Nephron (organoid): ENCODE measurements around the gene THBD.
A peak's percentile ranks its signal among the peaks of the same experiment; 100 is the strongest.

Experiments used
- H3K27ac Mint-ChIP-seq, 3 experiments: 2 replicates each; pipeline ENCODE4 v1.8.0; 2020; ENCODE audit warnings: mixed read lengths in 3 of 3, mild to moderate bottlenecking in 2 of 3, moderate library complexity in 1 of 3
- H3K27me3 Mint-ChIP-seq: 2 replicates; pipeline ENCODE4 v1.8.0; 2021; ENCODE audit warnings: low read depth, mild to moderate bottlenecking, moderate library complexity, mixed read lengths
- H3K36me3 Mint-ChIP-seq: 2 replicates; pipeline ENCODE4 v1.8.0; 2020; ENCODE audit warnings: low read depth, mixed read lengths
- H3K4me1 Mint-ChIP-seq: 2 replicates; pipeline ENCODE4 v1.8.0; 2020; ENCODE audit warnings: mixed read lengths
- H3K4me3 Mint-ChIP-seq, 3 experiments: 2 replicates each; pipeline ENCODE4 v1.8.0; 2020; ENCODE audit warnings: mild to moderate bottlenecking in 3 of 3, mixed read lengths in 3 of 3, moderate library complexity in 2 of 3
- H3K9me3 Mint-ChIP-seq: 2 replicates; pipeline ENCODE4 v1.8.0; 2020; ENCODE audit warnings: mixed read lengths
- TF ChIP-seq, protein P1 (sequence below), 3 experiments: fragments of 200-600 bp; sonication (generic); IDR thresholded peaks; one replicate each; pipeline ENCODE4 v1.5.0; 2021; ENCODE audit warnings: antibody characterized with exemption in 3 of 3; ENCODE audit not compliant: unreplicated experiment in 3 of 3

THBD gene

GRCh38 chr20:23036371-23036770 is 13.1 kb downstream of the THBD start:
- peaks cover 93% of the 10 kb centered on the region for H3K27me3 Mint-ChIP-seq
- no peaks in the 10 kb centered on the region for H3K9me3 Mint-ChIP-seq
- H3K4me1 Mint-ChIP-seq = peaks cover 26% of the 10 kb centered on the region
- H3K27ac Mint-ChIP-seq = no peak overlapping the region
- peak overlapping the region in 2 of 3 experiments; percentile 21 to 47 for H3K4me3 Mint-ChIP-seq
- TF ChIP-seq, protein P1, sequence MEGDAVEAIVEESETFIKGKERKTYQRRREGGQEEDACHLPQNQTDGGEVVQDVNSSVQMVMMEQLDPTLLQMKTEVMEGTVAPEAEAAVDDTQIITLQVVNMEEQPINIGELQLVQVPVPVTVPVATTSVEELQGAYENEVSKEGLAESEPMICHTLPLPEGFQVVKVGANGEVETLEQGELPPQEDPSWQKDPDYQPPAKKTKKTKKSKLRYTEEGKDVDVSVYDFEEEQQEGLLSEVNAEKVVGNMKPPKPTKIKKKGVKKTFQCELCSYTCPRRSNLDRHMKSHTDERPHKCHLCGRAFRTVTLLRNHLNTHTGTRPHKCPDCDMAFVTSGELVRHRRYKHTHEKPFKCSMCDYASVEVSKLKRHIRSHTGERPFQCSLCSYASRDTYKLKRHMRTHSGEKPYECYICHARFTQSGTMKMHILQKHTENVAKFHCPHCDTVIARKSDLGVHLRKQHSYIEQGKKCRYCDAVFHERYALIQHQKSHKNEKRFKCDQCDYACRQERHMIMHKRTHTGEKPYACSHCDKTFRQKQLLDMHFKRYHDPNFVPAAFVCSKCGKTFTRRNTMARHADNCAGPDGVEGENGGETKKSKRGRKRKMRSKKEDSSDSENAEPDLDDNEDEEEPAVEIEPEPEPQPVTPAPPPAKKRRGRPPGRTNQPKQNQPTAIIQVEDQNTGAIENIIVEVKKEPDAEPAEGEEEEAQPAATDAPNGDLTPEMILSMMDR (IDR thresholded peaks at IDR 0.05; ENCODE audit: unreplicated experiment in 3 of 3) = no peak
- no peaks in the 10 kb centered on the region for H3K36me3 Mint-ChIP-seq

- Mint-ChIP-seq H3K4me1 (peaks cover 26% of the 10 kb centered on the region), H3K27me3 (peaks cover 88% of the 10 kb centered on the region), H3K4me3 (peak overlapping the region in 1 of 3 experiments; percentile 29), H3K9me3 (no peaks in the 10 kb centered on the region), H3K36me3 (no peaks in the 10 kb centered on the region), H3K27ac (no peak overlapping the region)
- TF ChIP-seq, protein P1 (IDR thresholded peaks at IDR 0.05; ENCODE audit: unreplicated experiment in 3 of 3) = no peak
Observed at GRCh38 chr20:23035731-23036130, 13.7 kb downstream of the THBD start.

DNA sequence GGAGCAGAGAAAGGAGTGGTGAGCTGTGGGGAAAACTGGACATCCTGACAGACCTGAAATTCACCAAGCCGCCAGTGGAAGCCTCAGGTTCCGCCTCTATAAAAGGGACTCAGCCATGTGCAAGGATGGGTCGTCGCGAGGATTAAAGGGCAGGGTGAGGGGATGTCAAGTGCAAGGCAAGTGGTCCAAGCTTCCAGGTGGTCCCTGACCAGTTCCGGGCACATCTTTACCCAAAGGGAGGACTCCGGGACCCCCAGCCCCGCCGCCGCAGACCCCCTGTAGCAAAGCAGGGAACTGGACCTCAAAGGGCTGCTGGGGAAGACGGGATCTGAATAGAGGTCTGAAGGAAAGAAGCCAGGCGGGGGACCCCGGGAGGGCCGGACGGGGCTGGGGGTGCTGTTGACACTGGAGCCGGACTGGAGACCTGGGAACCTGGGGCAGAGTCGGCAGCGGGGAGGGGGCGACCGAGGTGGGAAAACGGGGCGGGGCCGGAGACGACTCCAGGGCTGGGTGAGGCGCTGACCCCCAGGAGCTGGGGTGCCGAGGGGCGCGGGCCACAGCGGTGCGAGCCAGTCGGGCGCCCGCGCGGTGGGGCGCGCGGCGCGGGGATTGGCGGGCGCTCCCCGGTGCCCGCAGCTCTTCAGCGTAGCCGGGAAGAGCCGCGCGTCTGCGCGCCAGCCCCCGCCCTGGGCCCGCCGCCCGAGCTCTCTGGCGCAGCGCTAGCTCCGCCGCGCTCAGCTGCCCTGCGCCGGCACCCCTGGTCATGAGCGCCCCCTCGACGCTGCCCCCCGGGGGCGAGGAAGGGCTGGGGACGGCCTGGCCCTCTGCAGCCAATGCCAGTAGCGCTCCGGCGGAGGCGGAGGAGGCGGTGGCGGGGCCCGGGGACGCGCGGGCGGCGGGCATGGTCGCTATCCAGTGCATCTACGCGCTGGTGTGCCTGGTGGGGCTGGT is 14.5 kb downstream of the THBD start, which contains the start of gene SSTR4:
SSTR4 (plus strand) TSS at position 592 of the 951 bp plus-strand sequence; CDS start at position 764, 172 bp downstream.
- Mint-ChIP-seq H3K4me3 (peak within 1 kb of the TSS in 1 of 3 experiments; percentile 29), H3K27ac (no peak within 1 kb of the TSS), H3K36me3 (no peaks in the 10 kb centered on the region), H3K9me3 (no peaks in the 10 kb centered on the region), H3K27me3 (peaks cover 81% of the 10 kb centered on the region), H3K4me1 (peaks cover 24% of the 10 kb centered on the region)
- TF ChIP-seq, protein P1 (IDR thresholded peaks at IDR 0.05; ENCODE audit: unreplicated experiment in 3 of 3) = no peak

DNA sequence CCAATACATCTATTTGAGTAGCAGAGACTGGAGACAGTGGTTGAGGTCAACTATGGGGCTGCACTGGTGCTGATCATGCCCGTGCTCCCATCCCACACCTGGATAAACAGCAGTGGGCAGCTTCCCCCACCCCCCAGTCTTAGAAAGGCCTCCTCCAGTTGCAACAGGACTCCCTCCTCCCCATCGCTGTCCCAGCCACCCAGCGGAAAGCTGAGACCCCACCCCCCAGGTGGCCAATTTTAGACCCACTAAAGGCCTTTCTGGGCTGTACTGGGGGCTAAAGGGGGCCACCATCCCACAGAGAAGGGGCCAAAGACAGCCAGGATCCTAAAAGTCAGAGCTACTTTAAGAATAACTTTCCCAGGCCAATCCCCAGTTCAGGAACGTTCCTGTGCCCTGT is 15.6 kb downstream of the THBD start:
- no peaks in the 10 kb centered on the region for H3K9me3 Mint-ChIP-seq
- TF ChIP-seq, protein P1 (IDR thresholded peaks at IDR 0.05; ENCODE audit: unreplicated experiment in 3 of 3) = no peak
- H3K27me3 Mint-ChIP-seq = peaks cover 70% of the 10 kb centered on the region
- peaks cover 14% of the 10 kb centered on the region for H3K4me1 Mint-ChIP-seq
- H3K36me3 Mint-ChIP-seq = no peaks in the 10 kb centered on the region
- H3K27ac Mint-ChIP-seq = no peak overlapping the region
- peak overlapping the region in 1 of 3 experiments; percentile 19 for H3K4me3 Mint-ChIP-seq

DNA sequence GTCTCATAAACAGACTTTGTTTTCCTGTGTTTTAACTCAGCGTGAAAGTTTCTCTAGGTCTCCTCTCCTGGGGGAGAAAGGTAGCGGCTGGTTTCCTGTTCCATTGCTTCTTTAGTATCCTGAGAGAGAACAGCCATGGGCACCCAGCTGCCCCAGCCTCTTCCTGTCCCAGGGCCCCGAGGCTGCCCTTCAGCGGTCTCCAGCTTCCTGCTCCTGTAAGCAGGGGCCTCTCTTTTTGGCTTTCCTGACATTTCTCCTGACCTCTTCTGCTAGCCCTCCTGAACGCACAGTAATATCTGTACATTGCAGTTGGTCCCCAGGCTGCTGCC is 16.8 kb downstream of the THBD start:
- TF ChIP-seq, protein P1 (IDR thresholded peaks at IDR 0.05; ENCODE audit: unreplicated experiment in 3 of 3) = no peak
- H3K27me3 Mint-ChIP-seq = peaks cover 60% of the 10 kb centered on the region
- no peak overlapping the region for H3K4me3 Mint-ChIP-seq
- H3K27ac Mint-ChIP-seq = no peak overlapping the region
- no peaks in the 10 kb centered on the region for H3K9me3 Mint-ChIP-seq
- H3K4me1 Mint-ChIP-seq = peaks cover 12% of the 10 kb centered on the region
- no peaks in the 10 kb centered on the region for H3K36me3 Mint-ChIP-seq
